NCI-H774 (cell line): Measurements from ENCODE around the gene IGF2R.

Experiments used
- DNase-seq: peaks from one replicate; lab custom pipeline; 2025; lab: John Stamatoyannopoulos, UW

IGF2R gene

DNA sequence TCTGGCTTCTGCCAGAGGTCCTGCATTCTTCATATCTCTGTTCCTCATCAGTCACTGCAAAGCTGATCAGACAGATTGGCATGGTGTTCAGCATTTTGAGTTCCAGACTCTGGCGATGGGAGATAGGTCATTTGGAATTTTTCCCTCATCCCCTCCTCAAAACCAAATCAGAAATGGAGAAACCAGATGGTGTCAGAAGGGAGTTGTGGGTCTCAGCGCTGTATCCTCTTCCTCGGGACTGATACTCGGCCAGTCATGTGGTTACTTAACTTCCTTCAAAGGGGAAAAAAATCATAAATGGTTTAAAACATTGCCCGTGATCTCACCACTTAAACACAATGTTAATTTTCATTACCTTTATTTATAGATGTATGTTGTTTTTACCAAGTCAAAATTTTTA, 75.8 kb downstream of the IGF2R start:
- no peak for DNase-seq

GRCh38 chr6:160048471-160048870, 79.6 kb downstream of the IGF2R start:
- DNase-seq, result no peak

- DNase-seq, result no peak
These were observed 80.5 kb downstream of the IGF2R start for GRCh38 chr6:160049346-160049745.

- no peak for DNase-seq
These were observed 81.1 kb downstream of the IGF2R start for GRCh38 chr6:160050022-160050421.

GRCh38 chr6:160051390-160051789, 82.5 kb downstream of the IGF2R start:
- DNase-seq, result no peak

DNA sequence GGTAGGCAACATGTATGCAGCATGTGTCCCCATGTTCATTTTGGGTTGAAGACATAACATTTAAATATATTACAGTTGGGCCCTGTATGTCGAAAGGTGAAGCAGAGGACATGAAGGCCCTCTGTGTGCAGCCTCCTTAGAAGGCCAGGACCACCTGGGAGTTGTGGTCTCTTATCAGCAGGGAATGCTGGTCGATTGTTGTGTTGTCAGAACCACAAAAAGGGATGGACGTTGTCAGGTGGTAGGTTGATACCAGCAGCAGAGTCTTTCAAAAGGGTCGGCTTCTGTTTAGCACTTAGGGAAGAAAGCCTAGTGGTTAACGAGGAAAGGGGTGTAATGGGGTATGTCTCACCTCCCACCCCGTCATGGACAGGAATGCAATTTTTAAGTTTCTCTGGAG, 85.4 kb downstream of the IGF2R start:
- no peak for DNase-seq

DNA sequence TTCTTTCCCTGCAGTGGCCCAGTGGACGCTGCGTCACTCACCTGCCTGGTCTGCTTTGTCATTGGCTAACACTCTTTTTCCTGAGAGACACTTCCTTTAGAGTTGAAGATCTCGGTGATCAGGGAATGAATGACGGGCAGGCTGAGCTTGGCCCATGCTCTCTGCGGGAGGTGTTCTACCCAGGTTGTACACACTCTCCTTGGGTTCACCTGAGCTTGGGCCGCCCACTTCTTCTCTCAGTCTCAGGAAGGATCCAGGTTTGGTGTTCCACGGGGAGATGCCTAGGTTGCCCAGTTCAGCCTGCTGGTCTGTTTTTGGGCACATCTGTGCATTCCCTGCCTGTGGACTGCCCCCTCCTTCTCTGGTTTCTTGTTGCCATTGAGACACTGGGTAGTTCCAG, 86.0 kb downstream of the IGF2R start:
- DNase-seq, result no peak

GRCh38 chr6:160055378-160055777, 86.5 kb downstream of the IGF2R start:
- DNase-seq, result no peak

DNA sequence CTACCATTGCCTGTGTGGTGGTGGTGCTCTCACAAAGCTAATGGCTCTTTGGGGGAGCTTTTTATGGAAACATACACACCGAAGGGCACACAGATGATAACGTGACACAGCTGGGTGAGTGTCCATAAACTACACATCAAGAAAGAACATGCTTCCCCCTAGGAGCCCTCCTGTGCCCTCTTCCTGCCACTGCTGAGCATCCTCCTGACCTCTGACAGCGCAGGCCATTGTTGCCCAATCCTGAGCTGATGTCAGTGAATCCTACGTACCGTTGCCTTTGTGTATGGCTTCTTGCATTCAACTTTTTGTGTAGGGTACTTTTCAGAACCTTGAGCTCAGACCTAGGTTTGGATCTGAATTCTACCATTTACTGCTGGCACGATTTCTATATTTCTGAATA, 86.9 kb downstream of the IGF2R start:
- no peak for DNase-seq

GRCh38 chr6:160057080-160057479, 88.2 kb downstream of the IGF2R start:
- DNase-seq, result no peak

GRCh38 chr6:160058603-160059215, 89.8 kb downstream of the IGF2R start:
- DNase-seq, result no peak

DNA sequence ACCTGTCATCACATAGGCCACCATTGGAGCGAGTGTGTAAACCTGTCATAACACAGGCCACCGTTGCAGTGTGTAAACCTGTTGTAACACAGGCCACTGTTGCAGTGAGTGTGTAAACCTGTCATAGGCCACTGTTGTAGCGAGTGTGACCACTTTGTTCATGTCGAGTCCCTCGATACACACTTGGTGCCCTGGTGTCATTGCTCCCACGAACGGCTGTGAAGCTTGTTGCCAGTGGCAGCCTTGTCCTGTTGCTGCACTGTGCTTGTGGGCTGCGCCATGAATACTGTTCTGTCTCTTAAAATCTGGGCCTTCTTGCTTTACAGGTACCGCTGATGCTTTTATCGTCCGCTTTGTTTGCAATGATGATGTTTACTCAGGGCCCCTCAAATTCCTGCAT, 91.3 kb downstream of the IGF2R start:
- no peak for DNase-seq

DNA sequence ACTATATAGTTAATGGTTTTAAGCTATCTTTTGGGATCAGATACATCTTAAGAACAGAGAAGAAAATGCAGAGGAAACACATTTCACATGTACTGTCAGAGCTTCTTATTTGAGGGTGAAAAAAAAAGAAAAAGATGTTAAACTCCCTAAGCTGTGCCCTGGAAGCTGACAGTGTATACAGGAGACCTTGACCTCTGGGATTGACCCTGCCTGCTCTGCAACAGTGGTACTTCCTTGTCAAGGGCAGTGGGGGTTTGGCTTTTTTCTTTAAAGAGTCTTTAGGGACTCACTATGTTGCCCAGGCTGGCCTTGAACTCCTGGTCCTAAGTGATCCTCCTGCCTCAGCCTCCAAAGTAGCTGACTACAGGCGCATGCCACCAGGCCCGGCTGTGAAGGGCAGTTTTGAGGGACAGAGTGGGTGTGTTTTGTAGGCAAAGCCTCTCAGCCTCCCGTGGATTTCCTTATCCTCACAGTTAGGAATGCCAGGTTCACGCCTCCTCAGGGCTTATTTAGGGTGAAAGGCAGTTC, 92.1 kb downstream of the IGF2R start:
- no peak for DNase-seq

- DNase-seq, result no peak
These were observed 95.0 kb downstream of the IGF2R start for GRCh38 chr6:160063771-160064413.

DNA sequence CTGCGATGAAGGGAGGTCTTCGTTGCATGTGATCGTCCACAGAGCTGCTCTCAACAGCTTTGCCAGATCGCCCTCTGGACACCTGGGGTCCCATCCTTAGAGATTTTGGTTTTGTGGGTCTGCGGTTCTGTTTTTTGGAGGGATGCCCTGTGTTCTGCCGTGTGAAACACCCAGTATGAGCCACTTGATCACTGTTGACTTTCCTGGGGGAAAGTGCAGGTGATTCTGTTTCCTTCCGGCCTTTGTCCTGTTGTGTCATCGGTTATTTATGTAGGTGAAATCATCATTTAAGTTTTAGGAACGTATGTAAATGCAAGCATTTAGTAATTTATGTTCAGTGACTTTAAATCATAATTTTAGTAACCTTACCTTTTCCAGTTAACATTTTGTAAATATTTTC, 96.3 kb downstream of the IGF2R start:
- no peak for DNase-seq

DNA sequence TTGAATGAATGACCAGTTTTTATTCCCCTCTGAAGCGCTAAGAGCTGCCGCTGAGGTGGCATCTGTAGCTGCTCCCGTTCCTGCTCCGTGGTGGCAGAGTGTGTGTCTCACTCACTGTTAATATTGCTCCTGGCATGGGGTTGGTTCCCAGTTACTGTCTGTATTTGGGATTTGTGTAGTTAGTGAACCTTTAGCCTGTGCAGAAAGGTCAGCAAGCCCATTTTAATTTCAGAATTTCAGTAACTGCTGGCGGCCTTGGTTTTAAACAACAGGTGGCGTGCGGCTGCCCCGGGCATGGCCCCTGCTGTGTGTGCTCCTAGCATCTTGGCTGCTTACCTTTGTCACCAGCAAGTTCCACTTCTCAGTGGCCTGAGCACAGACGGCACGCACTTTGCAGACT, 98.7 kb downstream of the IGF2R start:
- DNase-seq, result no peak

DNA sequence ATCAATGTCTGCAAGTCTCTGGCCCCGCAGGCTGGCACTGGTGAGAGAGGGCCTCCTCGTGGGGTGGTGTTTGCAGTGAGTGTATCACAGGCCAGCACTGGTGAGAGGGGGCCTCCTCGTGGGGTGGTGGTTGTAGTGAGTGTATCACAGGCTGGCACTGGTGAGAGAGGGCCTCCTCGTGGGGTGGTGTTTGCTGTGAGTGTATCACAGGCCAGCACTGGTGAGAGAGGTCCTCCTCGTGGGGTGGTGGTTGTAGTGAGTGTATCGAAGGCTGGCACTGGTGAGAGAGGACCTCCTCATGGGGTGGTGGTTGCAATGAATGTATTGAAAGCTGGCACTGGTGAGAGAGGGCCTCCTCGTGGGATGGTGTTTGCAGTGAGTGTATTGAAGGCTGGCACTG, 99.5 kb downstream of the IGF2R start:
- no peak for DNase-seq

DNA sequence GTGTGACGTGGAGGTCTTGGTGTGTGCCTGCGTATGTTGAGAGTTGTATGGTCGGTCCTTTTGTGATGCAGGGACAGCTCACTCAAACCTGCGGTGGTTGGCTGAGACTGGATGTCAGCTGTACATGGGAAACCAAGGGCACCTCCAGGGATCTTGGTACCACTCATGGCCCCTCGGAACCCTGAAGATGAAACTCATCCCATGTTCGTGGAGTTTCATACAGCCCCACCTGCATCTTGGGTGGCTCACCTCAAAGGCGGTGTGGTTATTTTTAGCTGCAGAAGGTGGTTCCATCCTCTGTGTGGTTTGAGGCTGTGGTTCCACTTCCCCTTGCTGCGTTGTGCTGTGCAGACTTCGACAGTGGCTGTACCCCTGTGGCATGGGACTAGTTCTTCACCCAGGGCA, 100.2 kb downstream of the IGF2R start:
- no peak for DNase-seq

DNA sequence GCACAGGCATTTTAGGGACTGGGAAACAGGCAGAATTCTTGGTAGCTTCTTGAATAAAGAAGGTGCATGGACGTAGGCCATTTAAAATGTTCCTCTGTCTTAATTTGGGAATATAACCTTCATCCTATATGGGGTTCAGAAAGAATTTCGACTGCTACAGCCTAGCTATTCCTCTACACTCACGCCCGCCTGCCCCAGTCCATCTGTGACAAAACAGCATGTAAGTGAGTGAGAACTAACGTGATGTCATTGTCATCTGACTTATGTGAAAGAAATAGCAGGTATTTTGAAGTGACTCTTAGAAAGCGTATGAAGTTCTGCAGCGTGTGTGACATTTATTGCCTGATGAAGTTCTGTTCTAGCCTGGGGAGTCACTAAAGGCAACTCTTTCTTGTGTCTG, 100.6 kb downstream of the IGF2R start:
- no peak for DNase-seq

- DNase-seq, result no peak
These were observed 101.5 kb downstream of the IGF2R start for GRCh38 chr6:160070427-160070826.

DNA sequence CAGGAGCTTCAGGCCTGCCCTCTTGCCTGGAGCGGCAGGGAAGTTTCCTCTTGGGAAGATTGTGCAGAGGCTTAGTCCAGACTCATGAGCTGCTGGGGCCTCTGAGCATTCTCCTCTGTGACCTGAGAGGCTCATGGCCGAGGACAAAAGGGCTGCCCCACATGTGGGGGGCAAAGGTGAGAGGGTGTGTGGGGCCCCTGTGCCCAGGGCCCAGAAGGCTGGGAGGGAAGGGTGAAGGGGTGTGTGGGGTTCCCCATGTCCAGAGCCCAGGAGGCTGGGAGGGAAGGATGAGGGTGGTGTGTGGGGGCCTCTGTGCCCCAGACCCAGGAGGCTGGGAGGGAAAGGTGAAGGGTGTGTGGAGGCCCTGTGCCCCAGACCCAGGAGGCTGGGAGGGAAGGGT, 101.9 kb downstream of the IGF2R start:
- DNase-seq, result no peak

GRCh38 chr6:160071805-160072690, 103.2 kb downstream of the IGF2R start:
- DNase-seq, result no peak

DNA sequence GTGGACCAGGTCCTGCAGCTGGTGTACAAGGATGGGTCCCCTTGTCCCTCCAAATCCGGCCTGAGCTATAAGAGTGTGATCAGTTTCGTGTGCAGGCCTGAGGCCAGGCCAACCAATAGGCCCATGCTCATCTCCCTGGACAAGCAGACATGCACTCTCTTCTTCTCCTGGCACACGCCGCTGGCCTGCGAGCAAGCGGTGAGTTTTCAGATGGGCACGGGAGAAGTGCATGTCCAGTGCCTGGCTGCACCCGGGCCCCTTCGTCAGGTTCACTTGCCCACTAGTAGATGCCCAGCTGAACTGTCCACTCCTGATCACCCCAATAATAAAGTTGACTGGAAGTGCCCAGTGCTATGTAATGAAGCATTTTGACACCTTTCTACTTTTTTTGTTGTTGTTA, 104.4 kb downstream of the IGF2R start:
- DNase-seq, result no peak
